Prostate gland (tissue), 2 donors: Measurements from ENCODE around the gene TRIM25. TPM values are rescaled to one million over a fixed set of nuclear protein-coding genes. Genes with fewer than 3 reads are reported as not detected.

ENCODE experiments used
- DNase-seq: peaks from one replicate; pipeline ENCODE4 v3.0.0-alpha.2; 2019; ENCODE audit warnings: low spot score
- H3K27ac ChIP-seq, 2 donors: fragments of 200-600 bp; sonication (generic); 2 replicates each; pipeline ENCODE4 v1.5.1; 2017 to 2019
- H3K27me3 ChIP-seq: fragments of 200-600 bp; sonication (generic); replicated peaks from 2 replicates; pipeline ENCODE4 v1.5.1; 2019; ENCODE audit not compliant: insufficient read depth
- H3K36me3 ChIP-seq, 2 donors: fragments of 200-600 bp; sonication (generic); 1 replicate in 1 of 2; 2 replicates in 1 of 2; pipeline versions ENCODE4 v1.5.1 to v1.8.1; 2017 to 2019
- H3K4me1 ChIP-seq: fragments of 200-600 bp; sonication (generic); replicated peaks from 2 replicates; pipeline ENCODE4 v1.5.1; 2019
- H3K4me3 ChIP-seq, 2 donors: fragments of 200-600 bp; sonication (generic); 2 replicates each; pipeline ENCODE4 v1.5.1; 2017 to 2019
- H3K9me3 ChIP-seq: fragments of 200-600 bp; sonication (generic); 2 replicates; pipeline ENCODE4 v1.5.1; 2017
- CTCF ChIP-seq, 4 experiments: fragments of 200-600 bp in 2 of 4; fragments of 450-650 bp in 2 of 4; sonication (generic) in 2 of 4; IDR thresholded peaks; 1 replicate in 3 of 4; 2 replicates in 1 of 4; pipeline ENCODE4 v1.5.1; 2016 to 2019; ENCODE audit warnings: antibody characterized with exemption in 4 of 4, mild to moderate bottlenecking in 2 of 4, moderate library complexity in 2 of 4
- POLR2A ChIP-seq: fragments of 450-650 bp; IDR thresholded peaks from one replicate; pipeline ENCODE4 v1.6.1; 2016; ENCODE audit warnings: antibody characterized with exemption, mild to moderate bottlenecking
- POLR2AphosphoS5 ChIP-seq: sonication (generic); formaldehyde crosslinking; IDR thresholded peaks from one replicate; pipeline ENCODE4 v1.6.1; 2017; ENCODE audit warnings: antibody characterized with exemption
- WGBS: methylation state at CpG from one replicate; pipeline ENCODE4 v1.1.5; 2018; 5-methylcytosine and 5-hydroxymethylcytosine counted together
- intact Hi-C: fragments of 100-400 bp; cut with DNase I; formaldehyde crosslinking; loops from one replicate; pipeline ENCODE4 v1.14.2; 2022
- total RNA-seq, 2 donors: library from RNA; depleted of rRNA; stranded (reverse); fragments of >200 nt; gene quantifications; one replicate each; pipeline ENCODE4 v1.1.0, GENCODE V29; 2016

The TRIM25 gene
- total RNA-seq, 2 donors from 2014 or later: 28.7 to 49.0 TPM

GRCh38 chr17:56918916-56919315, 5.1 kb upstream of the TRIM25 start:
- Histone ChIP-seq H3K36me3 (no peaks in the 10 kb centered on the region), H3K4me3 (no peak overlapping the region), H3K27ac (no peak overlapping the region), H3K27me3 (no peaks in the 10 kb centered on the region), H3K9me3 (no peaks in the 10 kb centered on the region), H3K4me1 (no peaks in the 10 kb centered on the region)
- WGBS: 92% methylated on average over 3 of the region's 3 CpGs
- intact Hi-C loops: no loop called here
- no peak for DNase-seq
- TF ChIP-seq POLR2A: no peak
- no peak for TF ChIP-seq CTCF (IDR thresholded peaks at IDR 0.05)
- no peak for TF ChIP-seq POLR2AphosphoS5

GRCh38 chr17:56917559-56918296, 3.9 kb upstream of the TRIM25 start:
- 92% methylated on average over 4 of the region's 4 CpGs for WGBS
- DNase-seq: no peak
- intact Hi-C loops: no loop called here
- no peaks in the 10 kb centered on the region for H3K9me3 ChIP-seq
- H3K4me1 ChIP-seq: no peaks in the 10 kb centered on the region
- no peak overlapping the region for H3K4me3 ChIP-seq
- H3K27ac ChIP-seq: no peak overlapping the region
- H3K36me3 ChIP-seq: no peaks in the 10 kb centered on the region
- no peaks in the 10 kb centered on the region for H3K27me3 ChIP-seq
- TF ChIP-seq POLR2A (no peak), CTCF (IDR thresholded peaks at IDR 0.05) (no peak), POLR2AphosphoS5 (no peak)

GRCh38 chr17:56914581-56915273, 878 bp upstream of the TRIM25 start:
- peak overlapping the region; percentile 55 to 68 for H3K4me3 ChIP-seq
- WGBS: 4% methylated on average over 14 of the region's 14 CpGs
- intact Hi-C loops: loop anchor here (5.0 kb wide), 2 partner anchors 48 to 82 kb away; partner anchors contain the start of genes C17orf67, COIL and DGKE

GRCh38 chr17:56913353-56913866, 439 bp downstream of the TRIM25 start:
- Histone ChIP-seq H3K4me1 (peaks cover 5% of the 10 kb centered on the region), H3K27ac (peak overlapping the region; percentile 78 to 87), H3K27me3 (no peaks in the 10 kb centered on the region), H3K9me3 (no peaks in the 10 kb centered on the region), H3K4me3 (peak overlapping the region; percentile 55 to 68), H3K36me3 (no peaks in the 10 kb centered on the region)
- intact Hi-C loops: loop anchor here (5.0 kb wide), 2 partner anchors 49 to 81 kb away; partner anchors contain the start of genes C17orf67, COIL and DGKE
- TF ChIP-seq POLR2AphosphoS5: no peak
- DNase-seq: peak; percentile 13
- 1% methylated on average over 41 of the region's 44 CpGs for WGBS

More at GRCh38 chr17:56914581-56915273, 878 bp upstream of the TRIM25 start:
- Histone ChIP-seq H3K36me3 (no peaks in the 10 kb centered on the region), H3K9me3 (no peaks in the 10 kb centered on the region), H3K27me3 (no peaks in the 10 kb centered on the region), H3K4me1 (no peaks in the 10 kb centered on the region), H3K27ac (peak overlapping the region; percentile 78 to 87)
- no peak for DNase-seq
- no peak for TF ChIP-seq CTCF (IDR thresholded peaks at IDR 0.05)
- TF ChIP-seq POLR2AphosphoS5: no peak
- no peak for TF ChIP-seq POLR2A

DNA sequence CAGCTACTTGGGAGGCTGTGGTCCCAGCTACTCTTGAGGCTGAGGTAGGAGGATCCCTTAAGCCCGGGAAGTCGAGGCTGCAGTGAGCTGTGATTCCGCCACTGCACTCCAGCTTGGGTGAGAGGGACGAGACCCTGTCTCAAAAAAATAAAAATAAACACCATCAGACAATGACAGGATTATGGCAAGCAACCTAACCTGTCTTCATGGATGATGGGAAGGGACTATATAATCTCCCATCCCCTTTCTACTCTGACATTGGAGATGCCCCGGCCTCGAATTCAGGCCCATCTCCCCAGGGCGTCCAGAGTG, 893 bp downstream of the TRIM25 start:
- intact Hi-C loops: loop anchor here (5.0 kb wide), 2 partner anchors 49 to 81 kb away; partner anchors contain the start of genes C17orf67, COIL and DGKE
- no peaks in the 10 kb centered on the region for H3K36me3 ChIP-seq
- peaks cover 5% of the 10 kb centered on the region for H3K4me1 ChIP-seq
- peak overlapping the region; percentile 78 to 87 for H3K27ac ChIP-seq
- H3K9me3 ChIP-seq: no peaks in the 10 kb centered on the region
- no peaks in the 10 kb centered on the region for H3K27me3 ChIP-seq
- TF ChIP-seq POLR2AphosphoS5 (no peak), CTCF (IDR thresholded peaks at IDR 0.05) (no peak), POLR2A (no peak)
- WGBS: 39% methylated on average over 7 of the region's 7 CpGs
- no peak for DNase-seq
- peak overlapping the region; percentile 55 to 68 for H3K4me3 ChIP-seq
